Ishikawa (cell line): ENCODE measurements around the gene CHD9NB.

ENCODE experiments used
- FOXM1 ChIP-seq: IDR thresholded peaks from 2 replicates; pipeline ENCODE4 v1.6.1; 2012; ENCODE audit warnings: low read depth, borderline replicate concordance
- RAD21 ChIP-seq: IDR thresholded peaks from 2 replicates; pipeline ENCODE4 v1.6.1; 2012; ENCODE audit warnings: low read depth
- ZBTB7A ChIP-seq: IDR thresholded peaks from 2 replicates; pipeline ENCODE4 v1.6.1; 2012; ENCODE audit warnings: low read depth

DNA sequence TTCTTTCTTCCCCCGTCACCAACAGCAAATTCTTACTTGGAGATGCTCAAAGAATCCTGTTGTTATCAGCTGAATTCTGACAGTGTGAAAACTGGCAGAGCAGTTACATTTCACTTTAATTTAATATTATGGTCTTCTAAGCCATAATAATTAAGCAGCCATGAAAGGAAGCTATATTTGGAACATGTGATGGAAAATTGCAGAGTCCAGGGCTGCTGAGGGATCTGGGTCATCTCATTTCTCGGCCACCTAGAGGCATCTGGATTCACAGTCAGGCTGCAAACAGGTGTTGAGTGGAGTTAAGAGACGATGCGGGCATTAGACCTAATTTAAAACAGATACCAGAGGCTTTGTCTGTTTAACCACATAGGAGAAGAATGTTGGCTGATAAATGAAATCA lies 38.4 kb downstream of the CHD9NB start:
- no peak for TF ChIP-seq RAD21
- TF ChIP-seq FOXM1, result no peak
- TF ChIP-seq ZBTB7A, result no peak
